IPS-20b (cell line): ENCODE data around the gene ARHGAP42.
A peak's percentile ranks its signal among the peaks of the same experiment; 100 is the strongest.

Experiments
- H3K27ac ChIP-seq: one replicate; pipeline ENCODE4 v1.5.1; 2013; ENCODE audit warnings: low read length
- H3K27me3 ChIP-seq: 2 replicates; pipeline ENCODE4 v1.6.1; 2013; ENCODE audit warnings: mild to moderate bottlenecking, low read length, inconsistent platforms; ENCODE audit not compliant: insufficient read depth
- H3K36me3 ChIP-seq: 2 replicates; pipeline ENCODE4 v1.6.1; 2013; ENCODE audit warnings: low read depth, mild to moderate bottlenecking, inconsistent platforms, low read length, moderate library complexity; ENCODE audit not compliant: insufficient read depth
- H3K4me1 ChIP-seq: 2 replicates; pipeline ENCODE4 v1.6.1; 2013; ENCODE audit warnings: mild to moderate bottlenecking, control low read depth, inconsistent platforms, low read length, moderate library complexity; ENCODE audit not compliant: insufficient read depth
- H3K4me3 ChIP-seq: 2 replicates; pipeline ENCODE4 v1.5.1; 2013; ENCODE audit warnings: mild to moderate bottlenecking, low read length, inconsistent platforms
- H3K9ac ChIP-seq: 2 replicates; pipeline ENCODE4 v1.6.1; 2013; ENCODE audit warnings: low read depth, mild to moderate bottlenecking, inconsistent platforms, low read length, moderate library complexity
- H3K9me3 ChIP-seq: 2 replicates; pipeline ENCODE4 v1.6.1; 2013; ENCODE audit warnings: mild to moderate bottlenecking, low read depth, low read length, inconsistent platforms; ENCODE audit not compliant: insufficient read depth

The ARHGAP42 gene

DNA sequence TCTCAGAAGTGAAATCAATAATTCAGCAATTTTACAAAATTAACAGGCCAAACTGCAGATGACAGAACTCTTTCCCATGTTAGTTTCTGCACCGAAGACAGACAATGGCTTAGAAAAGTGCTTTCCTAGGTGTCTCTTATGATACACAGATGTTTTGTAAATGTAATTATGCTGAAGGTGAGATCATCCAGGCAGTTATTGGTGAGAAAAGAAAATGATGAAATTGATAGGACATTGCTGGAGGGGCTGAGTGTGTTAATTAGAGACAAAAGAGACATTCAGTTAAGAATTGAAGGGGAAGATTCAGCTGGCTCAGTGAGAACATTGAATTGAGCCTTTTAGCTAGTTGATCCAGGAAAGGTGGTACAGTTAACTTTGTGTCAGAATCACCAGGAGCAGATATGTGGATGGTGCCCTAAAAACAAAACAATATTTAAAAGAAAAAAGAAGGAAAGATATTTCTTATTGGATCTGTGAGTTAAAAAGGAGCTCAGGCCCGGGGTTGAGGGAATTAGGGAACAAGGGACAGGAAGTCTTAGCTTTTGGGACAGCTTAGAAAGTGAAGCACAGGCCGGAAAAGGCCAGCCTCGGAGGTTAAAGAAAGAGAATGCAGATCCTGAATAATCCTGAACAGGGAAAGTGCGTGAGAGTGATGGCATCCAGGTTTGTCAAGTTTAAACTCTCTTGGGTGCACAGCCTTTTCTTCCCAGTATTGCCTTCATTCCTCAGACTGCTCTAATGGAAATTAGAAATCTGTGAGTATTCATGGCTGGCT lies 16.9 kb downstream of the ARHGAP42 start:
- Histone ChIP-seq H3K4me3 (no peak overlapping the region), H3K9ac (peak overlapping the region; percentile 0), H3K27ac (no peak overlapping the region), H3K4me1 (peaks cover 5% of the 10 kb centered on the region; the same call in 1 of the 2 replicates), H3K9me3 (no peaks in the 10 kb centered on the region), H3K36me3 (no peaks in the 10 kb centered on the region; the same call in 1 of the 2 replicates), H3K27me3 (no peaks in the 10 kb centered on the region)

DNA sequence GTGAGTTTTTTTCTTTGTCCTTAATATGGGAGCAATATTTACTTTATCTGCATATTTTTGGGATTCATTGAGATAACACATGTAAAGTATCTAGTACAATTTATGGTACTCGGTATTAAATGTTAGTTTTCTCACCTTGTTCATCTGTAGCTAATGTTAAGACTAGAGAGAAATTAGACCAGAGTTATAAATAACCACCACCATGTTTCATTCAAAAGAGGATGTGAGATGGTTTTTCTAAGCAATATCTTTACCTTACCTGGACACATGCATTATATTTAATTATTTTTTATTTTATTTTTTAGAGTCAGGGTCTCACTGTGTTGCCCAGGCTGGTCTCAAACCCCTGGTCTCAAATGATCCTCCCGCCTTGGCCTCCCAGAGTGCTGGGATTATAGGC lies 18.4 kb downstream of the ARHGAP42 start:
- Histone ChIP-seq H3K27ac (no peak overlapping the region), H3K27me3 (no peaks in the 10 kb centered on the region), H3K9ac (no peak overlapping the region), H3K36me3 (no peaks in the 10 kb centered on the region; the same call in 1 of the 2 replicates), H3K4me3 (no peak overlapping the region), H3K4me1 (peaks cover 5% of the 10 kb centered on the region; the same call in 1 of the 2 replicates), H3K9me3 (no peaks in the 10 kb centered on the region)

DNA sequence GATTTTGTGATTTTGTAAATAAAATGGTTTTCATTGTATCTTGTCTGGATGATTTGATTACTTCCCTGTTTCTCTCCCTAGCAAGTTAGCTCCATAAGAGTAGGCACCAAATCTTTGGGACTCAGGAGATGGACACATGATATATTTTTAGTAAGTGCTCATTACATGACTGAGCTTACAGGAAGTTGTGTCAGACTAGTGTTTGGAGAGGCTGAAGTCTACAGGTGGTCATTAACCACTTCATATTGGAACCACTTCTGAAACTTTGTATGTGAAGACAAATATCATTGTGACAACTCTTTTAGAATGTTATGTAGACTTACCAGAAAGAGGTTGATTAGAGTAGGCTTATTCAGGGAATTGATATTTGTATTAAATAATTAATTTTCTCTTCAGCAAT lies 19.1 kb downstream of the ARHGAP42 start:
- Histone ChIP-seq H3K4me3 (no peak overlapping the region), H3K27ac (no peak overlapping the region), H3K4me1 (peaks cover 5% of the 10 kb centered on the region; the same call in 1 of the 2 replicates)

DNA sequence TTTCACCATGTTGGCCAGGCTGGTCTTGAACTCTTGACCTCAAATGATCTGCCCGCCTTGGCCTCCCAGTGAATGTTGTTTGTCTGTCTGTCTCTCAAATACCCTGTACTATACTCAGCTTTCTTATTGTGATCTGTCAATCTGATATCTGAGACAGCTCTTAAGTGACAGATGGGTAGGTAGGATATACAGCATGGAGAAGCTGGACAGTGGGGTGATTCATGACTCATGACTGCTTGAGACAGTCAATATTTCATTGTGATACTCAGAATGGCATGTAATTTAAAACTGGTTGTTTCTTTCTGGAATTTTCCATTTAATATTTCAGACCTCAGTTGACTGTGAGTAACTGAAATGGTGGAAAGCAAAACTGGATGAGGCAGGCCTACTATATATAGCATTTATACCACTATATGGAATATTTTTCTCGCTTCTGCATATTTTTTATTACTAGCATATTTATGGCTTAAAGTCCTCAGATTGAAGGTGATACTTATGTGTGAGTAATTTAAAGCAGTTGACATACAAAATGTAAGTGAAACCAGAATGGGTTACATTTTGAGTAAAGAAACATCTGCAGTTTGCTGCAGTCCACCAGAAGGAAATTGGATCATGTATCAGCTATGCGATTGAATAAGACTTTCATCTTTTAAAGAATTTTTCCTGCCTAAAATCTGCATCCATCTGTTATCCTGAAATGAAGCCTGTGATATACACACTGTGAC lies 22.3 kb downstream of the ARHGAP42 start:
- Histone ChIP-seq H3K36me3 (no peaks in the 10 kb centered on the region), H3K4me3 (no peak overlapping the region), H3K27ac (no peak overlapping the region), H3K9ac (no peak overlapping the region), H3K27me3 (no peaks in the 10 kb centered on the region), H3K4me1 (peaks cover 4% of the 10 kb centered on the region; the same call in 1 of the 2 replicates), H3K9me3 (no peaks in the 10 kb centered on the region)

More for the DNA sequence above, 19.1 kb downstream of the ARHGAP42 start:
- Histone ChIP-seq H3K36me3 (no peaks in the 10 kb centered on the region; the same call in 1 of the 2 replicates), H3K27me3 (no peaks in the 10 kb centered on the region), H3K9me3 (no peaks in the 10 kb centered on the region), H3K9ac (no peak overlapping the region)

DNA sequence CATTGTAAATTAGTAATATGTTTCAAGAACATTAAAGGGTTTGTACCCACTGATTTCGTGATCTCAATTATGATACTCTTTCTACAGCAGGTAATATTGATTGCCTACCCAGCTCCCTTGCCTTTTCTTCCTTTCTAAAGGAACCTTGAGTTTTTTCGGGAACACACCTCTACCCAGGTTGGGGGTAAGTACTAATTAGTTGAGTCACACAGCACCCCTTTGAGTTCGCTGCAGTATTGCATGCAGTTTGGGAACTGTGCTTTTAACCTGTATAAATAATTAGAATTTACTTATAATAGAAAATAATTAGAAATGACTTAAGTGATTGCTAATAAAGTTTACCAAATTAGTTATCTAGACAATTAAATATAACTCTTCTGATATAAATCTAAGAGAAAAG lies 24.9 kb downstream of the ARHGAP42 start:
- Histone ChIP-seq H3K4me1 (peaks cover 11% of the 10 kb centered on the region; the same call in 1 of the 2 replicates), H3K36me3 (no peaks in the 10 kb centered on the region)

DNA sequence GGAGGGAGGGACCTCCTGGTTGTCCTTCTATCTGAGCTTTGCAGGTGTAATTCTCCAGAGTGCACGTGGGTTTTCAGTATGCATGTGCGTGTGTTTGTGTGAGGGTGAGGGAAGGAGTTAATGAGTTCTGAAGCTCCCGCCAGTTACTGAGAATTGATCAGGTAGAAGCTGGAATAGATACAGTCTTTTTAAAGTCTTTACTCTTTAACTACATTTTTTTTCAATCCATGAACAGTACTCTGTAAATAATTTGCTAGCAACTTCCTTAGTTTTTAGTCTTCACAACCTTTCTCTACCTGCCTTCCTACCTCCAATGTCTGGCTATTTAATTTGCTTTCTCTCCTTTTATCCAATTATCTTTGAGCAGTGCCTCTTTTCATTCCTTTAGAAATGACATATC lies 25.5 kb downstream of the ARHGAP42 start:
- Histone ChIP-seq H3K4me3 (no peak overlapping the region), H3K27me3 (no peaks in the 10 kb centered on the region), H3K36me3 (no peaks in the 10 kb centered on the region), H3K9me3 (no peaks in the 10 kb centered on the region), H3K4me1 (peaks cover 11% of the 10 kb centered on the region; the same call in 1 of the 2 replicates), H3K9ac (no peak overlapping the region), H3K27ac (no peak overlapping the region)

More for the DNA sequence above, 24.9 kb downstream of the ARHGAP42 start:
- Histone ChIP-seq H3K27ac (no peak overlapping the region), H3K27me3 (no peaks in the 10 kb centered on the region), H3K9me3 (no peaks in the 10 kb centered on the region), H3K9ac (no peak overlapping the region), H3K4me3 (no peak overlapping the region)

DNA sequence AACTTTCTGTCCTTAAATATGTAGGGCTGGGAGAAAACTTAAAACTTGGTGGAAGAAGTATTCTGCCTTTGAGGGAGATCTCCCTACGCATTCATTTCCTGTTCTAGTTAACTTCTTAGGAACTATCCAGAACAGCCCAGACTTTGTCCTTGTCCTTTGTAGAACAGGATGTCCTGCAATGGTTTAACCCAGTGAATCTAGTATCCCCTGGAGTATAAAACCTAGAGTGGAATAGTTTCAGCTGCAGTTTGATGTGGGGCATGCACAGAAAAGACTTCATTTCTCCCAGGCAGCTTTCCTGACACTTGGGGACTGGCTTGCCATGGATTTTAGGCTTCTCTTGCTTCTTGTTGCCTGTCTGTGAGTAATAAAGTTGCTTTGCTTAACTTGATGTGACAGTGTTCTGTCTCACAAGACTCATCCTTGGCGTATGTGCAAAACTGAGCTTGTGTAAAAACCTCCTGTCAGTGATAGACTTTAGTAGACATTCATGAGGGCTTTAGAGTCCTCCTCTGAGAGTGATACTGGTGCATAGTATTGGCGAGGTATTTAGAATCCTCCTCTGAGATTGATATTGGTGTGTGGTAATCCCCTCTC lies 28.2 kb downstream of the ARHGAP42 start:
- Histone ChIP-seq H3K27ac (peak overlapping the region; percentile 17), H3K27me3 (no peaks in the 10 kb centered on the region), H3K9me3 (no peaks in the 10 kb centered on the region), H3K4me3 (no peak overlapping the region), H3K4me1 (peaks cover 35% of the 10 kb centered on the region), H3K9ac (no peak overlapping the region; the same call in 1 of the 2 replicates), H3K36me3 (no peaks in the 10 kb centered on the region)

DNA sequence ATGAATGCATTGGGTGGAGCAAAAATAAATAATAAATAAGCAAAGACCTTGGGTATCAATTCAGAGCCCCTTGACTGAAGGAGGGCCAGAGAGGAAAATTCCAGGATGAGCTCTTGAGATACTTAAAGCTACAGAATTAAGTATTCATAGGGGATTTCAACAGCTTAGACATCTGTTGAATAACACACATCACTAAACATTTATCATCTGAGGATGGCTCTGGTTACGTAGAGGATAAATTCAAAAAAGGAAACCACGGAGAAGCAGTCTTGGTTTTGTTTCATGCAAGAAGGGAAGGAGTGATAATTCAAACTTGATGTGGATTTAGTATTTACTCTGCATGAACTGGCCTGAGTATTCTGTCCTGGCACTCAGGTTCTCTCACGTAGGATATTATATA lies 29.8 kb downstream of the ARHGAP42 start:
- Histone ChIP-seq H3K4me3 (no peak overlapping the region), H3K9ac (no peak overlapping the region), H3K4me1 (peaks cover 38% of the 10 kb centered on the region), H3K9me3 (no peaks in the 10 kb centered on the region), H3K27ac (no peak overlapping the region), H3K27me3 (no peaks in the 10 kb centered on the region), H3K36me3 (no peaks in the 10 kb centered on the region)

DNA sequence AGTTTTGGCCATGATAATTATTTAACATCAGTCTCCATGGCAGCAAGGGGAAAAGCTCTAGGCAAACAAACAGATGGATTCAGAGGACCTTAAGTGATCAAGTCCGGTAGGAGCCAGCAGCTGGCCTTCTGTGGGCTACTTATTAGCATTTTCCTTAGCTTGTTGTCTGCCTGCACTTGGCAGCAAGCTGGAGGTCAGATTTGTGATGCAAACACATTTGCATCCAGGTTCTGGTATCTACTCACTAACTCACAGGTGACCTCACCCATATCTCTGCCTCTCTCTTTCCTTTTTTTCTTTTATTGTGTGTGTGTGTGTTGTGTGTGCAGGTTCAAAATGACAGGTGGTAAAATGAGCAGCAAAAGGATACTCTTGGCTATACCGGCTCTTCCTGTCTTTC lies 32.3 kb downstream of the ARHGAP42 start:
- Histone ChIP-seq H3K9me3 (no peaks in the 10 kb centered on the region), H3K9ac (peak overlapping the region; percentile 63; the same call in 1 of the 2 replicates), H3K36me3 (no peaks in the 10 kb centered on the region), H3K27me3 (no peaks in the 10 kb centered on the region), H3K4me1 (peaks cover 43% of the 10 kb centered on the region), H3K4me3 (peak overlapping the region; percentile 42; the same call in 1 of the 2 replicates), H3K27ac (peak overlapping the region; percentile 38)

DNA sequence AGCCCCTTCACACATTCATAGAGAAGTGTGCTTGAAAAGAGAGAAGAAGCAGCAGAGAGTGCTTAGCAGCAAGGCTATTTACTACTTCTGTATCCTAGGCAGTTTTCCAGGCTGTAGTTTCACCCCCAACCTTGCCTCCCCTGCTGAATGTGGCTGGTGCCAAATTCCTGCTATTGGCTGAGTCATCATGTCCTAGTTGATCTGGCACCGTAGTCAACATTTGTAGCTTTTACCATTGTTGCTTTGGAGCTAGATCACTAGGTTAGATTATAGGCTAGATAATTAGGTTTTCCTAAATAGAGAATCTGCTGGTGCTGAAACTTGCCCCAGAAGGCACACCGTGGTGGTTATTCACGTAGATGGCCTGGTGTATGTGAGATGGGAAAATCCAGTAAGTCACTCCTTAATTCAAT lies 32.7 kb downstream of the ARHGAP42 start:
- peak overlapping the region; percentile 42; the same call in 1 of the 2 replicates for H3K4me3 ChIP-seq
- peak overlapping the region; percentile 63; the same call in 1 of the 2 replicates for H3K9ac ChIP-seq
- no peaks in the 10 kb centered on the region for H3K36me3 ChIP-seq
- peak overlapping the region; percentile 19 for H3K27ac ChIP-seq
- H3K4me1 ChIP-seq, result peaks cover 43% of the 10 kb centered on the region
- H3K9me3 ChIP-seq, result no peaks in the 10 kb centered on the region
- no peaks in the 10 kb centered on the region for H3K27me3 ChIP-seq

DNA sequence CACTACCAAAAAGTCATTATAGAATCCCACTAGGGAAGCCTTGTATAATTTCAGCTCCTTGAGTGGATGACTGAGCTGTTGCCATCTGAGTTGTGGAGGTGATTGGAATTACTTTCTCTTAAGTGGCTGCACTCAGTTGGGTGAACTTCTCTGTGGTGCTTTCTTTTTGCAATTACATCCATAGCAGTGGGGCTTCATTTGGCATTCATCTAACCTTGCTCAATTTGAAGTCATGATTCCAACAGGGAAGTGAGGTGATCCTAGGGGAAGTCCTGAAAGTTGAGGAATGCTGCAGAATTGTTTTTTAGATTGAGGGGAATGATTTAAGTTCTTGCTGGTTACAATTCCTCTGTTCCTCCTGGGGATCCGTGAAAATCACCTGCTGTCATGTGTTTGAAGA lies 39.6 kb downstream of the ARHGAP42 start:
- Histone ChIP-seq H3K4me1 (peaks cover 50% of the 10 kb centered on the region), H3K9ac (no peak overlapping the region), H3K27me3 (no peaks in the 10 kb centered on the region), H3K27ac (peak overlapping the region; percentile 72), H3K4me3 (peak overlapping the region; percentile 20; the same call in 1 of the 2 replicates), H3K36me3 (no peaks in the 10 kb centered on the region), H3K9me3 (no peaks in the 10 kb centered on the region)
